ENCODE data around the gene CPED1.
"Not testable (repeated sequence)": the region's sequence is repeated elsewhere in the genome, so short reads cannot be mapped to it uniquely, and the experiment has no call there.

The CPED1 gene

GRCh38 chr7:121181357-121181756 is 192.8 kb downstream of the CPED1 start:
- Mint-ChIP-seq H3K4me1 (no peaks in the 10 kb centered on the region), H3K4me3 (no peak overlapping the region), H3K27ac (no peak overlapping the region), H3K36me3 (no peaks in the 10 kb centered on the region), H3K27me3 (peaks cover 3% of the 10 kb centered on the region), H3K9me3 (no peaks in the 10 kb centered on the region)
- CTCF ChIA-PET, result no interaction called here
- no peak for DNase-seq

- Mint-ChIP-seq H3K27me3 (peaks cover 3% of the 10 kb centered on the region), H3K36me3 (no peaks in the 10 kb centered on the region), H3K4me1 (no peaks in the 10 kb centered on the region), H3K4me3 (no peak overlapping the region), H3K27ac (no peak overlapping the region), H3K9me3 (no peaks in the 10 kb centered on the region)
- DNase-seq, result no peak
- CTCF ChIA-PET, result no interaction called here
These were observed 193.8 kb downstream of the CPED1 start for GRCh38 chr7:121182281-121182680.

- Mint-ChIP-seq H3K36me3 (no peaks in the 10 kb centered on the region), H3K27me3 (peaks cover 3% of the 10 kb centered on the region), H3K4me1 (no peaks in the 10 kb centered on the region), H3K4me3 (no peak overlapping the region), H3K27ac (no peak overlapping the region), H3K9me3 (no peaks in the 10 kb centered on the region)
- CTCF ChIA-PET, result no interaction called here
- DNase-seq, result no peak
These were observed 194.4 kb downstream of the CPED1 start for GRCh38 chr7:121182902-121183301.

GRCh38 chr7:121183883-121184282 is 195.4 kb downstream of the CPED1 start:
- H3K36me3 Mint-ChIP-seq, H3K4me1 Mint-ChIP-seq, H3K27ac Mint-ChIP-seq, DNase-seq, H3K9me3 Mint-ChIP-seq, CTCF ChIA-PET, H3K27me3 Mint-ChIP-seq, H3K4me3 Mint-ChIP-seq: not testable (repeated sequence)

GRCh38 chr7:121186746-121187145 is 198.2 kb downstream of the CPED1 start:
- CTCF ChIA-PET, result no interaction called here
- Mint-ChIP-seq H3K9me3 (no peaks in the 10 kb centered on the region), H3K36me3 (no peaks in the 10 kb centered on the region), H3K27ac (no peak overlapping the region), H3K4me3 (no peak overlapping the region), H3K4me1 (no peaks in the 10 kb centered on the region), H3K27me3 (peaks cover 3% of the 10 kb centered on the region)
- no peak for DNase-seq

GRCh38 chr7:121187222-121187621 is 198.7 kb downstream of the CPED1 start:
- no peaks in the 10 kb centered on the region for H3K36me3 Mint-ChIP-seq
- CTCF ChIA-PET, result no interaction called here
- H3K27me3 Mint-ChIP-seq, result peaks cover 3% of the 10 kb centered on the region
- no peaks in the 10 kb centered on the region for H3K4me1 Mint-ChIP-seq
- no peak overlapping the region for H3K4me3 Mint-ChIP-seq
- H3K9me3 Mint-ChIP-seq, result no peaks in the 10 kb centered on the region
- DNase-seq, result no peak
- H3K27ac Mint-ChIP-seq, result no peak overlapping the region

GRCh38 chr7:121187676-121188075 is 199.2 kb downstream of the CPED1 start:
- H3K27ac Mint-ChIP-seq, result no peak overlapping the region
- H3K4me3 Mint-ChIP-seq, result no peak overlapping the region
- H3K36me3 Mint-ChIP-seq, result no peaks in the 10 kb centered on the region
- H3K27me3 Mint-ChIP-seq, result no peaks in the 10 kb centered on the region
- DNase-seq, result no peak
- CTCF ChIA-PET, result no interaction called here
- no peaks in the 10 kb centered on the region for H3K4me1 Mint-ChIP-seq
- no peaks in the 10 kb centered on the region for H3K9me3 Mint-ChIP-seq

GRCh38 chr7:121192834-121193233 is 204.3 kb downstream of the CPED1 start:
- no peaks in the 10 kb centered on the region for H3K36me3 Mint-ChIP-seq
- no peaks in the 10 kb centered on the region for H3K9me3 Mint-ChIP-seq
- H3K27ac Mint-ChIP-seq, result no peak overlapping the region
- CTCF ChIA-PET, result no interaction called here
- no peak overlapping the region for H3K4me3 Mint-ChIP-seq
- no peak for DNase-seq
- H3K27me3 Mint-ChIP-seq, result no peaks in the 10 kb centered on the region
- no peaks in the 10 kb centered on the region for H3K4me1 Mint-ChIP-seq

- CTCF ChIA-PET, result no interaction called here
- Mint-ChIP-seq H3K9me3 (no peaks in the 10 kb centered on the region), H3K27ac (no peak overlapping the region), H3K36me3 (no peaks in the 10 kb centered on the region), H3K4me3 (no peak overlapping the region), H3K4me1 (no peaks in the 10 kb centered on the region), H3K27me3 (no peaks in the 10 kb centered on the region)
- no peak for DNase-seq
These were observed 206.5 kb downstream of the CPED1 start for GRCh38 chr7:121195010-121195409.

- CTCF ChIA-PET, result no interaction called here
- no peaks in the 10 kb centered on the region for H3K27me3 Mint-ChIP-seq
- H3K9me3 Mint-ChIP-seq, result no peaks in the 10 kb centered on the region
- no peak overlapping the region for H3K4me3 Mint-ChIP-seq
- no peak overlapping the region for H3K27ac Mint-ChIP-seq
- no peaks in the 10 kb centered on the region for H3K36me3 Mint-ChIP-seq
- DNase-seq, result no peak
- no peaks in the 10 kb centered on the region for H3K4me1 Mint-ChIP-seq
These were observed 207.4 kb downstream of the CPED1 start for GRCh38 chr7:121195874-121196273.

GRCh38 chr7:121196286-121196685 is 207.8 kb downstream of the CPED1 start:
- no peaks in the 10 kb centered on the region for H3K27me3 Mint-ChIP-seq
- H3K4me3 Mint-ChIP-seq, result no peak overlapping the region
- H3K9me3 Mint-ChIP-seq, result no peaks in the 10 kb centered on the region
- DNase-seq, result no peak
- H3K27ac Mint-ChIP-seq, result no peak overlapping the region
- no peaks in the 10 kb centered on the region for H3K36me3 Mint-ChIP-seq
- H3K4me1 Mint-ChIP-seq, result no peaks in the 10 kb centered on the region
- CTCF ChIA-PET, result no interaction called here

- no peak overlapping the region for H3K27ac Mint-ChIP-seq
These were observed 208.9 kb downstream of the CPED1 start for GRCh38 chr7:121197455-121197854.

GRCh38 chr7:121198502-121198901 is 210.0 kb downstream of the CPED1 start:
- CTCF ChIA-PET, result no interaction called here
- no peaks in the 10 kb centered on the region for H3K4me1 Mint-ChIP-seq
- no peaks in the 10 kb centered on the region for H3K36me3 Mint-ChIP-seq
- H3K27me3 Mint-ChIP-seq, result no peaks in the 10 kb centered on the region
- H3K4me3 Mint-ChIP-seq, result no peak overlapping the region
- H3K9me3 Mint-ChIP-seq, result no peaks in the 10 kb centered on the region
- no peak for DNase-seq
- H3K27ac Mint-ChIP-seq, result no peak overlapping the region

More at GRCh38 chr7:121197455-121197854, 208.9 kb downstream of the CPED1 start:
- Mint-ChIP-seq H3K4me1 (no peaks in the 10 kb centered on the region), H3K36me3 (no peaks in the 10 kb centered on the region), H3K9me3 (no peaks in the 10 kb centered on the region), H3K4me3 (no peak overlapping the region), H3K27me3 (no peaks in the 10 kb centered on the region)
- CTCF ChIA-PET, result no interaction called here
- no peak for DNase-seq

- no peak overlapping the region for H3K27ac Mint-ChIP-seq
- H3K9me3 Mint-ChIP-seq, result no peaks in the 10 kb centered on the region
- CTCF ChIA-PET, result no interaction called here
- no peak for DNase-seq
- H3K27me3 Mint-ChIP-seq, result no peaks in the 10 kb centered on the region
- H3K4me3 Mint-ChIP-seq, result no peak overlapping the region
- H3K4me1 Mint-ChIP-seq, result no peaks in the 10 kb centered on the region
- no peaks in the 10 kb centered on the region for H3K36me3 Mint-ChIP-seq
These were observed 213.6 kb downstream of the CPED1 start for GRCh38 chr7:121202125-121202524.

- DNase-seq, result no peak
- Mint-ChIP-seq H3K27ac (no peak overlapping the region), H3K27me3 (no peaks in the 10 kb centered on the region), H3K36me3 (no peaks in the 10 kb centered on the region), H3K9me3 (no peaks in the 10 kb centered on the region), H3K4me3 (no peak overlapping the region), H3K4me1 (no peaks in the 10 kb centered on the region)
- CTCF ChIA-PET, result no interaction called here
These were observed 214.3 kb downstream of the CPED1 start for GRCh38 chr7:121202834-121203233.

- Mint-ChIP-seq H3K36me3 (no peaks in the 10 kb centered on the region), H3K4me1 (no peaks in the 10 kb centered on the region), H3K27me3 (no peaks in the 10 kb centered on the region), H3K4me3 (no peak overlapping the region), H3K27ac (no peak overlapping the region), H3K9me3 (no peaks in the 10 kb centered on the region)
- DNase-seq, result no peak
- CTCF ChIA-PET, result no interaction called here
These were observed 216.0 kb downstream of the CPED1 start for GRCh38 chr7:121204537-121204936.
